ENCODE measurements around the gene KLHDC8A. TPM values are rescaled to one million over a fixed set of nuclear protein-coding genes. Genes with fewer than 3 reads are reported as not detected.

KLHDC8A gene
- total RNA-seq, 3 donors from 2014 or later, result 0.17 to 1.8 (median 0.78) TPM

DNA sequence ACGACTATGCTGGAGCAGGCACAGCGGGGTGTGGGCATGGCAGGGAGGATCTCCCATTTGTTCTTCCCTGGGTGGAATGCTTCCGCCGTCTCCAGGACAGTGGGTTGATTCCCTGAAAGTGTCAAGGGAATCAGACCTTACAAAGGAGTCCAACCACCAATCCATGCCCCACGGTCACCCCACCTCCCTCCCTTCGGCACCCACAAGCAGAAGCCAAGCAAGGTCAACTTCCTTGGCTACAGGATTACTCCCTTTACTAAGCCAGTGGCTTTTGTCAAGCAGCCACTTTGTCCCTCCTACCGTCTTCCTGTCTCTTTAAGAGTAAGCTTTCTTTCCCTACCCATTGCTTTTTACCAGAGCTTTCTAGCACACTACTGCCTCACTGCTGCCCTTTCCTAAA, 19.2 kb downstream of the KLHDC8A start:
- intact Hi-C loops (cut with DNase I, micrococcal nuclease), result no loop called here
- no peak for ATAC-seq
- no peaks in the 10 kb centered on the region for H3K36me3 ChIP-seq (ENCODE audit: low read depth)
- H3K9me3 ChIP-seq, result no peaks in the 10 kb centered on the region
- H3K4me3 ChIP-seq, result no peak overlapping the region
- TF ChIP-seq, protein P1, sequence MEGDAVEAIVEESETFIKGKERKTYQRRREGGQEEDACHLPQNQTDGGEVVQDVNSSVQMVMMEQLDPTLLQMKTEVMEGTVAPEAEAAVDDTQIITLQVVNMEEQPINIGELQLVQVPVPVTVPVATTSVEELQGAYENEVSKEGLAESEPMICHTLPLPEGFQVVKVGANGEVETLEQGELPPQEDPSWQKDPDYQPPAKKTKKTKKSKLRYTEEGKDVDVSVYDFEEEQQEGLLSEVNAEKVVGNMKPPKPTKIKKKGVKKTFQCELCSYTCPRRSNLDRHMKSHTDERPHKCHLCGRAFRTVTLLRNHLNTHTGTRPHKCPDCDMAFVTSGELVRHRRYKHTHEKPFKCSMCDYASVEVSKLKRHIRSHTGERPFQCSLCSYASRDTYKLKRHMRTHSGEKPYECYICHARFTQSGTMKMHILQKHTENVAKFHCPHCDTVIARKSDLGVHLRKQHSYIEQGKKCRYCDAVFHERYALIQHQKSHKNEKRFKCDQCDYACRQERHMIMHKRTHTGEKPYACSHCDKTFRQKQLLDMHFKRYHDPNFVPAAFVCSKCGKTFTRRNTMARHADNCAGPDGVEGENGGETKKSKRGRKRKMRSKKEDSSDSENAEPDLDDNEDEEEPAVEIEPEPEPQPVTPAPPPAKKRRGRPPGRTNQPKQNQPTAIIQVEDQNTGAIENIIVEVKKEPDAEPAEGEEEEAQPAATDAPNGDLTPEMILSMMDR (IDR thresholded peaks at IDR 0.05), result no peak
- H3K4me1 ChIP-seq (ENCODE audit: low read depth), result no peaks in the 10 kb centered on the region
- DNase-seq, result no peak

- H3K4me1 ChIP-seq (ENCODE audit: low read depth), result no peaks in the 10 kb centered on the region
- no peaks in the 10 kb centered on the region for H3K9me3 ChIP-seq
- H3K36me3 ChIP-seq (ENCODE audit: low read depth), result no peaks in the 10 kb centered on the region
- intact Hi-C loops (cut with DNase I, micrococcal nuclease), result no loop called here
- H3K4me3 ChIP-seq, result no peak overlapping the region
- DNase-seq, result peak; percentile 86 to 93 (median 89)
- ATAC-seq, result peak; percentile 98
- TF ChIP-seq, protein P1 (IDR thresholded peaks at IDR 0.05), result peak; percentile 87
Observed at GRCh38 chr1:205335692-205336091, 21.0 kb downstream of the KLHDC8A start.

GRCh38 chr1:205332015-205332791, 24.5 kb downstream of the KLHDC8A start:
- intact Hi-C loops (cut with DNase I, micrococcal nuclease), result no loop called here
- no peaks in the 10 kb centered on the region for H3K9me3 ChIP-seq
- TF ChIP-seq, protein P1 (IDR thresholded peaks at IDR 0.05), result no peak
- H3K36me3 ChIP-seq (ENCODE audit: low read depth), result no peaks in the 10 kb centered on the region
- DNase-seq, result no peak
- H3K4me1 ChIP-seq (ENCODE audit: low read depth), result no peaks in the 10 kb centered on the region
- ATAC-seq, result no peak
- H3K4me3 ChIP-seq, result no peak overlapping the region

DNA sequence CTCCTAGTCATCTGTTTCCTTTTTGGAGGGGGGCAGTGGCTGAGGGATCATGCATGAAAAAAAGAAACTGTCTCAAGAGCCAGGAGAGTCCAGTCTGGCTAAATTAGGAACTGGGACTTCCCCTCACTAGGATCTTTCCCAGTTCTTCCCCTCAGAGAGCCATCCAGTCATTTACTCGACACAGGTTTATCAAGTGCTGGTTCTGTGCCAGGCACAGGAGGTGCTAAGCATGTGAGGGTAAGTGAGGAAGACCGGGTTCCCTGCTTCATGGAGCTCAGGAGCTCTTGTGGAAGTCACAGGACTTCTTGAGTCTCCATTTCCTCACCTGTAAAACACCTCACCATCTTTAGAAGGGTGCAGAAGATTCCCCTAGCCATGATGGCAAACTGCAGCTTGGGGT, 26.6 kb downstream of the KLHDC8A start:
- Histone ChIP-seq H3K36me3 (ENCODE audit: low read depth) (no peaks in the 10 kb centered on the region), H3K4me3 (no peak overlapping the region), H3K4me1 (ENCODE audit: low read depth) (peaks cover 4% of the 10 kb centered on the region), H3K9me3 (no peaks in the 10 kb centered on the region)
- ATAC-seq, result no peak
- intact Hi-C loops (cut with DNase I, micrococcal nuclease), result no loop called here
- TF ChIP-seq, protein P1 (IDR thresholded peaks at IDR 0.05), result no peak
- no peak for DNase-seq

GRCh38 chr1:205329719-205330118, 27.0 kb downstream of the KLHDC8A start:
- TF ChIP-seq, protein P1 (IDR thresholded peaks at IDR 0.05), result no peak
- H3K4me3 ChIP-seq, result no peak overlapping the region
- H3K36me3 ChIP-seq (ENCODE audit: low read depth), result no peaks in the 10 kb centered on the region
- H3K4me1 ChIP-seq (ENCODE audit: low read depth), result peaks cover 6% of the 10 kb centered on the region
- DNase-seq (no peak), ATAC-seq (peak; percentile 14)
- intact Hi-C loops (cut with DNase I, micrococcal nuclease), result no loop called here
- H3K9me3 ChIP-seq, result no peaks in the 10 kb centered on the region
